ENCODE data around the gene COP1. TPM values are rescaled to one million over a fixed set of nuclear protein-coding genes. Genes with fewer than 3 reads are reported as not detected.

Gene COP1
- total RNA-seq, 4 donors from 2014 or later: 81.1 to 82.6 (median 81.5) TPM

DNA sequence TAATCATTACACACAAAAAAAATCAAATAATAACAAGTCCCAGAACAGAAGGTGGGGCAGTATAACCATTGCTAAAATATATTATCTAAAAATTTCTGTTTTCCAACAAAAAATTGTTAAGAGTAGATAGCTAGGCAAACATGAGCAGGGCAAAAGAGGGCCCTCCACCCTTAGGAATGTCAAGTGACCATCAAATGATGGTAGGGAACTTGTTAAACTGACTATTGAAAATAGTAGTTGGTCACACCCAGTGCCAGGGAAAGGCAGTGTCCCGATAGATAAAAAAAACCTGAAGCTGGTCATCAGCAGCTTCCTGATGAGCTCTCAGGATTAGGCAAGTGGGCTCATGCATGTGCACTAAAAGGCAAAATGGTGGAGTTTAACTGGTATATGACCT lies 18.4 kb upstream of the COP1 start:
- no peak for TF ChIP-seq CTCF (IDR thresholded peaks at IDR 0.05; ENCODE audit: low read depth)

DNA sequence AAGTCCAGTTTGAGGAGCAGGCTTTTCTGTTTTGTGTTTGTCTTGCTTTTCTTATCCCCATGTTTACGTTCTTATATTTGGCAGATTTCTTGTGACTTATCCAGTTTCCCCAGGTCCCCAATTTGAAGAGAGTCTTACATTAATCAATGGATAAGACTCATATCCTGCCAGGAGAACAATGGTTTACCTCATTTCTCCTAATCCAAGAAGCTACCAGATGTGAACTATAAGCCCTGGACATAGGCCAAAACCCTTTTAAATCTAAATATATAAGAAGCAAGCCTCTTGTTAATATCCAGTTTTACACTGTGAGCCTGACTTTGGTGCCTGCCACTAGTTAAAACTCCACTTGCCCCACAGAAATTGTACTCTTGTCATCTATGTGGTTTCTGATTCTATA lies 15.1 kb upstream of the COP1 start:
- no peak for TF ChIP-seq CTCF (IDR thresholded peaks at IDR 0.05; ENCODE audit: low read depth)

DNA sequence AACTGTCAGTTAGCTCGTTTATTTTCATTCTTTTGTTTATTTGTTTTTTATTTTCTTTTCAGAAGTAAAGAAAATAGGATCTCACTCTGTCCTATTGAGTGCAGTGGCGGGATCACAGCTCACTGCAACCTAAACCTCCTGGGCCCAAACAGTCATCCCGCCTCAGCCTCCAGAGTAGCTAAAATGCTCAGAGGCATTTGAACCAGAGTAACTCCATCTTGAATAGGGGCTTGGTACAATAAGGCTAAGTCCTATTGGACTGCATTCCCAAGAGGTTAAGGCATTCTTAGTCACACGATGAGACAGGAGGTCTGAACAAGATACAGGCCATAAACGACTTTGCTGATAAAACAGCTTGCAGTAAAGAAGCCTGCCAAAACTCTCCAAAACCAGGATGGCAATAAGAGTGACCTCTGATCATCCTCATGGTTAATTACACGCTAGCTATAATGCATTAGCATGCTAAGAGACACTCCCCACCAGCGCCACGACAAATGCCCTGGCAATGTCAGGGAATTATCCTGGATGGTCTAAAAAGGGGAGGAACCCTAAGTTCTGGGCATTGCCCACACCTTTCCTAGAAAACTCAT lies 13.1 kb upstream of the COP1 start:
- TF ChIP-seq CTCF (IDR thresholded peaks at IDR 0.05; ENCODE audit: low read depth): no peak

DNA sequence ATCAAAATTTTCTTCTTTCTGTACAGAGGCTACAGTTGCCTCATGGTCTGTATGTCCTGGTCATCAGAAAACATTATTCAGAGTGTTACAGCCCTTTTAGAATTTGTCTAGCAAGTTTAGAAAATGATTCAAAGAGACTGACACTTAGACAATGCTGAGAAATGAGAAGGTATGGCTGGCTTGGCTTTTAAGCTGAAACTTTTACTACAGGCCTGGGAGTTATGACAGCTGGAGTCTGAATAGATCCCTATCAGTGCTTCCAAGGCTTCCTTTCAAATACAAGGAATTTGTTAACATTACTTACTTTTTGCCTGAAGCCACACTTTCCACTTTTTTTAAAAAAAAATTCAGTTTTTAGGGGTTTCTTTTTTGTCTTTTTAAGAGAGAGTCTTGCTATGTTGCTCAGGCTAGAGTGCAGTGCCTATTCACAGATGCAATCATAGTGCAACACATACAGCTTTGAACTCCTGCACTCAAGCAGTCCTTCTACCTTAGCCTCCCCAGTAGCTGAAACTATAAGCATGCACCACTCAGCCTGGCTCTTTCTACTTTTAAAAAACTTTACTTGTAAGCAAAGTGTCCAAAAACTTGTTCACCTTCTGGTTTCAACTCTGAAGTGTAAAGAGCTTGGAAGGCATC lies 10.5 kb upstream of the COP1 start:
- no peak for TF ChIP-seq CTCF (IDR thresholded peaks at IDR 0.05; ENCODE audit: low read depth)

DNA sequence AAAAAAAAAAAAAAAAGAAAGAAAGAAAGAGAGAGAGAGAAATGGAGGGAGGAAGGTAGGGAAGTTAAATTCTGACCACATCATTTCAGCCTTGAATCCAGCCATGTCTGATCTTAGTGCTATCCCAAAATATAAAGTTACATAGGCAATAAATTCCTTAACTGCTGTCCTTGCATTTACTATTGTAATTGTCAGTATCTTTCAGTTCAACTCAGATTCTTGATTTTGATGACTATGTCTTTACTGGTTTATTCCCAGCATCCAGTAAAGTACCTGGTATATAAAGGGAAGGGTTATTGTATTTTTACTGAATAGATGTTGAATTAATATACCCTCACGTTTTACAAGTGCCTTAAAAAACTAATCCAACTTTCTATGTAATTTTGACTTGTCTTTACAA lies 8.9 kb upstream of the COP1 start:
- no peak for TF ChIP-seq CTCF (IDR thresholded peaks at IDR 0.05; ENCODE audit: low read depth)

GRCh38 chr1:176211396-176212165 lies 4.5 kb upstream of the COP1 start:
- TF ChIP-seq CTCF (IDR thresholded peaks at IDR 0.05; ENCODE audit: low read depth): no peak

DNA sequence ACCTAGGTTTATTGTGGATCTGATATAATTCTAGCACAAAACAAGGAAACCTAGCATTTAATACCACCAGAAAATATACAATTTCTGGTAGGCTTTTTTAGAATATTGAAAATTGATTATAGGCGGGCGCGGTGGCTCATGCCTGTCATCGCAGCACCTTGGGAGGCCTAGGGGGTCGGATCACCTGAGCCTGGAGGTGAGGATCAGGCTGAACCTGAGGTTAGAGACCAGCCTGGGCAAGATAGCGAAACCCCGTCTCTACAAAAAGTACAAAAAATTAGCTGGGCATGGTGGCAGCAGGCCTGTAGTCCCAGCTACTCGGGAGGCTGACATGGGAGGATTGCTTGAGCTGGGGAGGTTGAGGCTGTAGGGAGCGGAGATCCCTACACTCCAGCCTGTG lies 948 bp upstream of the COP1 start:
- TF ChIP-seq CTCF (IDR thresholded peaks at IDR 0.05; ENCODE audit: low read depth): no peak

Measured in subcutaneous adipose tissue (tissue), 4 donors.